ENCODE data around the gene EHD4.

Gene EHD4

DNA sequence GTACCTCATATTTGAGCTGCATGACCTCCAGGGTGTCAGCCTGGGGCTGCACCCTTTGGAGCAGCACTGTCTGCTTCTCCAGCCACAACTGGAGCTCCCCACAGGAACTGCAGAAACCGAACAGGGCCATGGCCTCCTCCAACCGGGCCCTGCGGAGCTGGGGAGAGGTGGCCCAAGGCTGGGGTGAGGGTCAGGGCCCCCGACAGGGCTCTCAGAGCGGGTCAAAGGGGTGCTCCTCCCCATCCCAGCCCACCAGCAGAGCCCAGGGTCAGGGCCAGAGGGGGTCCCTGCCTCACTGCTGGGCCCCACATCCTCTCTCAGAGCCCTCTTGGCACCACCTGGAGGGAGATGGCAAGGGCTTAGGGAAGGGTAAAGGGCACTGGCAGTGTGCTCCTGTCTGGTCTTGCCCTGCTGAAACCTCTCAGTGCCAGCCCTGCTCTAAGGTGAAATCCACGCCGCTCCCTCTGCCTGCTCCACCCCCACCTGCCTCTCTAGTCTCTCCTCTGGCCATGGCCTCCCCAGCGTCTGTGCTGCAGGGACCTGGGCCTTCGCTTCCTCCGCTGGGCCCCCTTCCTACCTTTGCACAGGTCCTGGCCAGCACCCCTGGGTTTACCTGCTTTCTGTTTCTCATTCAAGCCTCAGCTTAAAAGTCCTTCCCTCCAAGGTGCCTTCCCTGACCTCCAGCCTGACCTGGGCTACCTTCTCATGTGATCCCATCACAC, 92.0 kb downstream of the EHD4 start:
- no peak for DNase-seq (ENCODE audit: low read depth)

DNA sequence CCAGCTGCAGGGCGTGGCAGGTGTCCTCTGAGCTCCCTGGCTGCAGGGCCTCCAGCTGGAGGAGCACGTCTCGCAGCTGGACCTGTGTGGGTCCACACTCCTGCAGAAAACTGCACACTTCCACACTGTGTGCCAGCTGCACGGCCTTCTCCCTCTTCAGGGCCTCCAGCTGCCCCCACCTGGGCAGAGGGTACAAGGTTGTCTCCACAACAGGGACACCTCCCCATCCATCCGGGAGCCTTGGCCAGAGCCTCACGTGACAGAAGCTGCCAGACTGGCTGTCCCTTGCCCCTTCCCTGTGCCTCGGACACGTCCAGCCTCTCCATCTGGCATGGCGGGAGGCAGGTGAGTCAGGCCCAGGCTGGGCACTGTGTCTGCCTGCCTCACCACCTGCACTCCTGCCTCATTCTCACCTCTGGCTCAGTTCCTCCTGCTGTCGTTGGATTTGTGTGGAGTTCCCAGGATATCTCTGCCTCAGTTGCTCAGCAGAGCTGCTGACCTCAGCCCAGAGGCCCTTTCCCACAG, 93.0 kb downstream of the EHD4 start:
- DNase-seq (ENCODE audit: low read depth), result no peak

- no peak for DNase-seq (ENCODE audit: low read depth)
These were observed 94.0 kb downstream of the EHD4 start for GRCh38 chr15:41878355-41878699.

DNA sequence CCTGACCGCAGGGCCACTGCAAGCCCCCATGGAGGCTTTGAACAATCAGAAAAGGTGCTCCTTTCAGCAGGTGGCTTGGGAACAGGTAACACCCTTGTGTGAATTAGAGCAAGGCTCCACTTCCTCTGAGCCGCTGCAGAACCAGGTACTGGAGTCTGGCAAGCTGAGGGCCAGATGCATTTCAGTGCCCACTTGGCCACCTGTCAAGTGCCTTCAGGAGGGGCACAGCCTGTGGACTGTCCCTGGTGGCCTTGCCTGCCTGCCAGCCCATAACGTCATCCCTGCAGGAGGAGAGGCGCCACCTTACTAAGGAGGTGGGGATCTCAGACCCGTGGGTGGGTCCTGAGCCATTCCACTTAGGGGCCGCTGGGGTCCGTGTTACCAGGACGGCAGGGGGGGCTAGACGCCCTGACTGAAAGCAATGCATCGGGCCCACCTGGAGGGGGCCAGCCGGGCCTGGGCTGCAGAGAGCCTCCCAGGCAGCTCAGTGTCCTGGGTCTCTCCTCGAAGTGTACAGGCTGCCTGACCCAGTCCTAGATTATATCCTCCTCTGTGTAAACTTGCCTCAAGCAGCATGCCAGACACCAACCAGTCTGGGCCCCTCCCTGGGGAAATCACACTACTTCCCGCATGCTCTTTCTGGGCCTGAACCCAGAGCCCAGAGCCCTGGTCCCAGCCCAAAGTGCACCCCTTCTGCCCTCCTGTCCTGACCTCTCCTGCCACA, 94.6 kb downstream of the EHD4 start:
- no peak for DNase-seq (ENCODE audit: low read depth)

GRCh38 chr15:41876689-41877088, 95.7 kb downstream of the EHD4 start:
- no peak for DNase-seq (ENCODE audit: low read depth)

DNA sequence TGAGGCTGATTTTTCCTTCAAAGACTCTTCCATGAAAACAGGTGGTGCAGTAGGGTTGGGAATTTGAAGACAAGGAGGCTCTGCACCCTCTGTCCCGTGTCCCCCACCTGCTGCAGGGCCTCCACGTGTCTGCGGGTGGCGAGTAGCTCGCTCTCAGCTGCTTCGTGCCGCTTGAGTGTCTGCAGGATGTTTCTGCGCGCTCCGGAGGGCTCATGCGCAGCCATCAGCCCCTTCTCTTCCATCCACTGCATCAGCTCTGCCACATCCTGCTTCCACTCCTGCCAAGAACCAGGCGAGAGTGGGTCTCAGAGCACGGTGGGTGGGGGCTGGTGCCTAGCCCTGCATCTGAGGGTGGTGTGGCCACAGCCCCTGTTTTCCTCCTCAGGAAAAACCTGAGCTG, 96.3 kb downstream of the EHD4 start:
- no peak for DNase-seq (ENCODE audit: low read depth)

- no peak for DNase-seq (ENCODE audit: low read depth)
These were observed 97.6 kb downstream of the EHD4 start for GRCh38 chr15:41874736-41875135.

DNA sequence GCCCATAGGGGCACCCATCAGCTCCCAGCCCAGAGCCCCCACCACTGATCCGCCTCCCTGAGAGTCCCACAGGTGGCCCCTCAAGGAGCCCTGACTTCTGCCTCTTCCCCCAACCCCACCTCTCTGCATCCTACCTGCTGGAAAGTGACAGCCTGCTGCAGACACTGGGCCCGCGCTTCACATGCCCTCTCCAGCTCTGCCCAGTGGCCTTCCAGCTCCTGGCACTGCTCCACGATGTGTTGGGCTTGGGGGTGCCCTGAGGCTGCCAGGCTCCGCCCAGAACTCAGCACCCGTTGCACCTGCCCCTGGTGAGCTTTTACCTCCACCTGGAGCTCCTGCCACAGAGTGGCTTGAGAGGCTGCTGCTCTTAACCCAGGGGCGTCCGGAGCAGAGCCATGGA, 98.6 kb downstream of the EHD4 start:
- DNase-seq (ENCODE audit: low read depth), result no peak

- no peak for DNase-seq (ENCODE audit: low read depth)
These were observed 100.1 kb downstream of the EHD4 start for GRCh38 chr15:41872166-41872747.

DNA sequence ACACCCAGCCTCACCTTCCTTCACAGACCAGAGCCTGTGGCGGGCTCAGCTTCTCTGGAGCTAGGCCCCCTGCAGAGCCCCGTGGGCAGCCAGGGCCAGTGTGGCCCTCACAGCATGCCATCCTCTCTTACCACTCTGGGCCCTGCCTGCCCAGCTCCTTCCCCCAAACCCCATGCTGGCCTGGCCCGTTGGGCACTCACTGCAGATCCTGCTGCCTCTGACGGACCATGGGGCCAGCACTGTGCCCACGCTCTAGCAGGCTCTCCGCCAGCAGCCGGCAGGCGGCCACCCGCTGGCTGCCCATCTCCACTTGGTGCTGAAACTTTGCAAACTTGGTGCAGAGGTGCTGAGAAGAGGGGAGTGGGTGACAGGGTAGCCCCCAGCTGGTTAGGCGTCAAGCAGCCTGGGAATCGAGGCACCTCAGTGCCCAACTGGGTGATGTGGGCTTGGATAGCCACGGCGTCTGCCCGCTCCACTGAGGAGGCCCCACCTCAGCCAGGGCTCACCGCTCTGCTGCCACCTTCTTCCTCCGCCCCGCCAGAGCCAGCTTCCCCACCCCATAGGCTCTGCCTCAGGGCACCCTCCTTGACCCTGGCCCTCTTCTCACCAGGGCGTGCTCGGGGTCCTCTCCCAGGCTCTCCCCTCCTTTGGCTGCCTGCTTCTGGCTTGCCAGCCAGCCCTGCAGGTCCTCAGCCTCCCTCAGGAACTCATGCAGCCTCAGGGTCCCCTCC, 101.0 kb downstream of the EHD4 start:
- no peak for DNase-seq (ENCODE audit: low read depth)

DNA sequence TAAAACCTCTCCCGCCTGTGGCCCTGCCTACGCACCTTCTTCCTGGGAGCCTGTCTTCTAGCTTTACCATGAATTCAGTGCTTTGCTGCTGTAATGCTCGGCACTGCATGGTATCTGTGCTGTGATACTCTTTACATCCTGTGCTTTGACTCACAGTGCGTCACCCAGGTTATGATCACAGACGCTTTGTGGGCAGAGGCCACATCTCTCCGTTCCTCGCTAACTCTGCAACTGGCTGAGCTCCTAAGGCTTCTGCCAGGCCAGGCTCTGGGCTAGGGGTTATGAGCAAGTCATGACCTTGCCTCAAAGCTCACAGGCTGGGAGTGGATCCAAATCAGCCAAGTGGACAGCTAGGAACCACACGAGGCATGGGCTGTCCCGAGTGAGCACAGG, 101.7 kb downstream of the EHD4 start:
- DNase-seq (ENCODE audit: low read depth), result peak; percentile 96

DNA sequence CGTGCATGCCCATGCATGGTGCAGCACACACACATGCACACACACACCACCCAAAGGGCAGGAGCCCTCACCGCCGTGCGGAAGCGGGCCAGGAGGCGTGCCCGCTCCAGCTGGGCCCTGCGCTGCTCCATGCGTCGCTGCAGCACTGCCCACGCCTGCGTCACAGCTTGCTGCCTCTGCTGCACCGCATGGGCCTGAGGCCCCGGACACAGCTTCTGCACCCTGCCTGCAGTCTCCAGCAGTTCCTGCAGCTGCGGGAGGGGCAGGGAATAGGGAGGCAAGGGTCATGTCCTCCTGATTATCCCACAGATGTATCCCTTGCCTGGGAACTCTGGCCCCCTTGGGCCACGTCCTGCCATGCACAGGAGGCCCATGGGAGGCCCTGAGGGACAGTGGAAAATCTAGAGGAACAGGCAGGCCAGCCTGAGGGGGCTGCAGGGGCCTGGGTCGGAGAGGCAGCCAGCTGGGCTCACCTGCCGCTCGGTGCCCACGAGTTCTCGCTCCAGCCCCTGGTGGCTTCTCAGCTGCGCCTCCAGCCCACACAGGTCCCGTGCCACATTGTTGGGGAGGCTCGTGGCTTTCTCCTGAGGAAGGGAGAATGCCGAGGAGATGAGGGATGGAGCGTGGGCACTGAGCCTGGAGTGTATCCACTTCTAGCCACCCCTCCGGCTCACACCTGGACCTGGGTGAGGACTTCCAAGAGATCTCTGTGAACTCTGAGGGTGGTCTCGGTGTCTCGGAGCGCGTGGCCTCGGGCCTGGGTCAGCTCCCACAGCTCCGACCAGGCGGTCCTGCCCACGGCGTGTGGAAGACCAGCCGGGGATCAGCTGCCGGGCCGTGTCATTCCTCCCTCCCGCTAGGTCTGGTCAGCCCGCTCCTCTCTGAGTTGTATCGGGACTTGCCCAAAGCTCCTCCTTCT, 102.3 kb downstream of the EHD4 start:
- no peak for DNase-seq (ENCODE audit: low read depth)

- no peak for DNase-seq (ENCODE audit: low read depth)
These were observed 104.0 kb downstream of the EHD4 start for GRCh38 chr15:41868321-41868720.

GRCh38 chr15:41866872-41867579, 105.3 kb downstream of the EHD4 start:
- no peak for DNase-seq (ENCODE audit: low read depth)

GRCh38 chr15:41866263-41866703, 106.1 kb downstream of the EHD4 start:
- no peak for DNase-seq (ENCODE audit: low read depth)

GRCh38 chr15:41865490-41866055, 106.8 kb downstream of the EHD4 start:
- DNase-seq (ENCODE audit: low read depth), result no peak

GRCh38 chr15:41862515-41863116, 109.7 kb downstream of the EHD4 start:
- DNase-seq (ENCODE audit: low read depth), result no peak

DNA sequence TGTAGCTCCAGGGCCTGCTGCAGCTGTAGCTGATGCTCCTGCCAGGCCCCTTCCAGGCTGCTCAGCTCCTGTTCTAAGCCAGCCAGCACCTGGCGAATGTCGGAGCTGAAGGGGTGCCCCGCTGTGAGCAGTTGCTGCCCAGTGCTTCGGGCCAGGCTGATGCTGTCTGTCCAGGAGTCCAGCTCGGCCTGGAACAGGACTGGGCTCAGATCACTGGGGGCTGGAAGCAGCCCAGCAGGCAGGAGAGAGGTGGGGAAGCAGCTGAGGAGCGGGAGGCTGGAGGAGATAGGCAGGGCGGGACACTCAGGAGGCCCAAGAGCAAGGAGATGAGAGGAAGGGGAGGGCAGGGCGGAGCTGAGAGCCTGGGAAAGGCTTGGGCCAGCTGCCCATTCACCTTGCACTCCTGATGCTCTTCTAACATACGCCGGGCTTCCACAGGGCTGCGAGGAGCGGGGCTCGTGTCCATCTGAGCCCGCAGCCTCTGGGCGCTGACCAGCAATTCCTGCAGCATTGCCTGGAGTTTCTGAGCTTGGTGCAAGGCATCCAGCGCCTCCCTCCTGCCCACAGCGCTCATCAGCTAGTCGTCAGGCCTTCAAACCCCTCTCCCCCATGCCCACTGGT, 110.5 kb downstream of the EHD4 start:
- DNase-seq (ENCODE audit: low read depth), result no peak

- DNase-seq (ENCODE audit: low read depth), result no peak
These were observed 112.1 kb downstream of the EHD4 start for GRCh38 chr15:41860049-41860828.
